Mesothelial cell of epicardium (in vitro differentiated cells): ENCODE results near the gene CELA2B. TPM values are rescaled to one million over a fixed set of nuclear protein-coding genes. Genes with fewer than 3 reads are reported as not detected.
"Not testable (repeated sequence)": the region's sequence is repeated elsewhere in the genome, so short reads cannot be mapped to it uniquely, and the experiment has no call there.

Source experiments
- DNase-seq, 2 experiments: peaks; one replicate each; pipeline ENCODE4 v3.0.0; 2021; ENCODE audit warnings: low spot score in 2 of 2; ENCODE audit not compliant: unreplicated experiment in 2 of 2
- H3K27ac Mint-ChIP-seq: 2 replicates; pipeline ENCODE4 v1.8.0; 2021; ENCODE audit warnings: mixed read lengths
- H3K27me3 Mint-ChIP-seq: 2 replicates; pipeline ENCODE4 v1.8.0; 2021; ENCODE audit warnings: low read depth, mixed read lengths
- H3K36me3 Mint-ChIP-seq: 2 replicates; pipeline ENCODE4 v1.8.0; 2021; ENCODE audit warnings: mixed read lengths
- H3K4me1 Mint-ChIP-seq: 2 replicates; pipeline ENCODE4 v1.8.0; 2021; ENCODE audit warnings: mixed read lengths
- H3K4me3 Mint-ChIP-seq: 2 replicates; pipeline ENCODE4 v1.8.0; 2021; ENCODE audit warnings: mild to moderate bottlenecking, moderate library complexity, mixed read lengths
- H3K9me3 Mint-ChIP-seq: 2 replicates; pipeline ENCODE4 v1.8.0; 2021; ENCODE audit warnings: mixed read lengths
- total RNA-seq: library from RNA; stranded (reverse); gene quantifications from 3 replicates; pipeline ENCODE4 v1.2.1, GENCODE V29; 2021
- TF ChIP-seq, protein P1 (sequence below): fragments of 200-600 bp; sonication (generic); IDR thresholded peaks from one replicate; pipeline ENCODE4 v1.5.0; 2021; ENCODE audit warnings: antibody characterized with exemption; ENCODE audit not compliant: unreplicated experiment

CELA2B gene
- total RNA-seq, 1 donor from 2014 or later = not detected

DNA sequence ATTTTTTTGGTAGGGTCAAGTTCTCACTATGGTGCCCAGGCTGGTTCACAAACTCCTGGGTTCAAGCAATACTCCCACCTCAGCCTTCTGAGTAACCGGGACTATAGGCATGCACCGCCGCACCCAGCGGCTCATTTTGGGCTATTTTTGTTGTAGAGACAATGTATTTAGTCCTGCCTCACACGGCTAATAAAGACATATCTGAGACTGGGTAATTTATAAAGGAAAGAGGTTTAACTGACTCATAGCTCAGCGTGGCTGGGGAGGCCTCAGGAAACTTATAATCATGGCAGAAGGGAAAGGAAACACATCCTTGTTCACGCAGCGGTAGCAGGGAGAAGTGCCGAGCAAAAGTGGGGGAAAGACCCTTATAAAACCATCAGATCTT, 15.2 kb upstream of the CELA2B start:
- no peak for DNase-seq
- Mint-ChIP-seq H3K4me1 (peaks cover 25% of the 10 kb centered on the region), H3K4me3 (no peak overlapping the region), H3K9me3 (no peaks in the 10 kb centered on the region), H3K27ac (no peak overlapping the region), H3K27me3 (peaks cover 5% of the 10 kb centered on the region), H3K36me3 (no peaks in the 10 kb centered on the region)
- TF ChIP-seq, protein P1, sequence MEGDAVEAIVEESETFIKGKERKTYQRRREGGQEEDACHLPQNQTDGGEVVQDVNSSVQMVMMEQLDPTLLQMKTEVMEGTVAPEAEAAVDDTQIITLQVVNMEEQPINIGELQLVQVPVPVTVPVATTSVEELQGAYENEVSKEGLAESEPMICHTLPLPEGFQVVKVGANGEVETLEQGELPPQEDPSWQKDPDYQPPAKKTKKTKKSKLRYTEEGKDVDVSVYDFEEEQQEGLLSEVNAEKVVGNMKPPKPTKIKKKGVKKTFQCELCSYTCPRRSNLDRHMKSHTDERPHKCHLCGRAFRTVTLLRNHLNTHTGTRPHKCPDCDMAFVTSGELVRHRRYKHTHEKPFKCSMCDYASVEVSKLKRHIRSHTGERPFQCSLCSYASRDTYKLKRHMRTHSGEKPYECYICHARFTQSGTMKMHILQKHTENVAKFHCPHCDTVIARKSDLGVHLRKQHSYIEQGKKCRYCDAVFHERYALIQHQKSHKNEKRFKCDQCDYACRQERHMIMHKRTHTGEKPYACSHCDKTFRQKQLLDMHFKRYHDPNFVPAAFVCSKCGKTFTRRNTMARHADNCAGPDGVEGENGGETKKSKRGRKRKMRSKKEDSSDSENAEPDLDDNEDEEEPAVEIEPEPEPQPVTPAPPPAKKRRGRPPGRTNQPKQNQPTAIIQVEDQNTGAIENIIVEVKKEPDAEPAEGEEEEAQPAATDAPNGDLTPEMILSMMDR = no peak

DNA sequence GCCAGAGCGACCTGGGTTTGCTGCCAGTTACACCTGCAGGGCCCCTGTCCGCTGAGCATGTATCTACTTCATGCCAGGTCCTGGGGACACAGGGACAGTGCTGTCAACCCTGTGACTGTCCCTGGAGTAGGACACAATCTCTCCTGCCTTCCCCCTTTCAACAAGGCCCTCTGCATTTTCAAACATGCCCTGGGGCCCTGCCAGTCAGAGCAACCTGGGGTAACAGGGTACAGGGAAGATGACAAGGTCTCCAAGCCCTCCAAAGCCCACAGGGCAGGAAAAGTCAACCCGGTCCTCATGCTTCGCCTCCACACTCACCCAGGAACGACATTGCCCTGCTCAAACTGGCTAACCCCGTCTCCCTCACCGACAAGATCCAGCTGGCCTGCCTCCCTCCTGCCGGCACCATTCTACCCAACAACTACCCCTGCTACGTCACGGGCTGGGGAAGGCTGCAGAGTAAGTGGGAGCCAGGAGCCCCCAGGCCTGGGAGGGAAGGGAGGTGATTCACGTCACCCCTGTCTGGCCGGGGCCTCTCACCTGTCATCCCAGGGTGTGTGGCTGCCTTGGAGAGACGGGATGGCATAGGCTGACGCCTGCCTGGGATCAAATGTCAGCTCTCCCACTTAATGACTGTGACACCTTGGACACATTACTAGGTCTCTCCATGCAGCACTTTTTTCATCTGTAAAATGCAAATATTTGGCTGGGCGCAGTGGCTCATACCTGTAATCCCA, 12.7 kb upstream of the CELA2B start:
- not testable (repeated sequence) for H3K4me3 Mint-ChIP-seq, H3K36me3 Mint-ChIP-seq, H3K27ac Mint-ChIP-seq, H3K27me3 Mint-ChIP-seq, H3K9me3 Mint-ChIP-seq, DNase-seq
- H3K4me1 Mint-ChIP-seq = peaks cover 14% of the 10 kb centered on the region

DNA sequence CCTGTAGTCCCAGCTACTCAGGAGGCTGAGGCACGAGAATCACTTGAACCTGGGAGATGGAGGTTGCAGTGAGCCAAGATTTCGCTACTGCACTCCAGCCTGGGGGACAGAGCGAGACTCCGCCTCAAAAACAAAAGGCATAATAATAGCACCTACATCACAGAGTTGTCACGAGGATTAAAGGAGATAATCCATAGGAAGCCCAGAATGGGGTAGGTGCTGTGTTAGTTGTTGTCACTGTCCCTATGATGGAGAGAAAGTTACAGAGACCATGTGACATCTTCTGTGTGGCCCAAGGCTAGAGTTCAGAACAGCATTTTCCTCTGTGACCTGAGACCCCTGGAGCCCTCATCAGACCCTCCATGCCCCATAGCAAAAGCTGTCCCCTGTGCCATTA, 12.0 kb upstream of the CELA2B start:
- not testable (repeated sequence) for H3K36me3 Mint-ChIP-seq, H3K9me3 Mint-ChIP-seq, DNase-seq, H3K27ac Mint-ChIP-seq, H3K4me3 Mint-ChIP-seq
- peaks cover 11% of the 10 kb centered on the region for H3K27me3 Mint-ChIP-seq
- H3K4me1 Mint-ChIP-seq = peaks cover 12% of the 10 kb centered on the region

DNA sequence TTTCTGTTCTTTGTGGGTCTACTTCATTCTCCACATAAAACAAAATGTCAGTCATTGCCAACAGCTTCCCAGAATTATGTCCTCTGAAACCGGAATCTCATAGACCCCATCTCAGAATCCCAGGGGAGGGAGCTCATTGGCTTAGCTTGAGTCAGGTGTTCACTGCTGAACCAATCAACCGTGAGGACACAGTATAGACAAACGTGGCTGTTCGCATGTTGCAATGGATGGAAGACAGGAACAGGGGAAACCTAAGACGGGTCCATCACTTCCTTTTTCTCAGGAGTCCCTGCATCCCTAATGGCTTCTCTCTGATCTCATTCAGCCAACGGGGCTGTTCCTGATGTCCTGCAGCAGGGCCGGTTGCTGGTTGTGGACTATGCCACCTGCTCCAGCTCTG, 10.2 kb upstream of the CELA2B start:
- Mint-ChIP-seq H3K9me3 (no peaks in the 10 kb centered on the region), H3K27me3 (peaks cover 9% of the 10 kb centered on the region), H3K36me3 (no peaks in the 10 kb centered on the region), H3K27ac (no peak overlapping the region), H3K4me3 (no peak overlapping the region), H3K4me1 (peaks cover 3% of the 10 kb centered on the region)
- DNase-seq = no peak
- TF ChIP-seq, protein P1 = no peak

DNA sequence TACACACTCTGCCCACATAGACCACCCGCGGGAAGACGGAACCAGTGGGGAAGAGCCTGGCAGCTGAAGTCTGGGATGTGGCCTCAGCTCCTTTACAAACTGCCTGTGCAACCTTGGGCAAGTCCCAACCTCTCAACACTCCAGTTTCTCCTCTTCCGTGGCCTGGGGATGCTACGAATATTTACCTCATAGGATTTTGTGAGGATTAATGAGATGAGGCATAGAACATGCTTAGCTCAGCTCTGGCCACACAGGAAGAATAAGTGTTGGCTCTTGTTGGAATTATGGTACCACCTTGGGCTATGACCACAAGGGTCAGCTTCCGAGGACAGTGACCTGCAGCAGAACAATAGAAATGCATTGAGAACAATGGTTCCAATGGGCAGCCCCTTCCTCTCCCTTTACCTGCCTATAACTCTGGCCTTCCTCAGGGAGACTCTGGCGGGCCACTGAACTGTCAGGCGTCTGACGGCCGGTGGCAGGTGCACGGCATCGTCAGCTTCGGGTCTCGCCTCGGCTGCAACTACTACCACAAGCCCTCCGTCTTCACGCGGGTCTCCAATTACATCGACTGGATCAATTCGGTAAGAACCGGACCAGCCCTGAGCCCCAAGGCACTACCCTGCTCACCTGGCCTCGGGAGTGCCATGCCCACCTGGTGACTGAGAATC, 8.8 kb upstream of the CELA2B start:
- H3K4me3 Mint-ChIP-seq, DNase-seq, H3K4me1 Mint-ChIP-seq, H3K27ac Mint-ChIP-seq, H3K27me3 Mint-ChIP-seq, H3K9me3 Mint-ChIP-seq, H3K36me3 Mint-ChIP-seq: not testable (repeated sequence)

DNA sequence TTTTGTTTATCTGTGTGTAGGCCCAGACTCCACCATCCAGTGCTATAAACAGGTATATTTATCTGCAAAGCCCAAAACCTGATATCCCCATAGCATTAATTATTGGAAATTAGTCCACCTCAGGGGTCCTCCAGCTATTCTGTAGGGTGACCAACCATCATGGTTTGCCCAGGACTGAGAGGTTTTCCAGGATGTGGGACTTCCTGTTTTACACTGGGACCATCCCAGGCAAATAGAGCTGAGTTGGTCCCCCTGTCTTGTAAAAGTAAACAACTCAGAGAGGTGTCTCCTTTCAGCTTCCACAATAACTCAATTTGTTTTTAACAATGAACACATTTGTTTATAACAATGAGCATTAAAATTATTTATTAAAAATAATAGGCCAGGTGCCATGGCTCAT, 7.8 kb upstream of the CELA2B start:
- Mint-ChIP-seq H3K4me3 (no peak overlapping the region), H3K9me3 (peaks cover 3% of the 10 kb centered on the region)
- DNase-seq = no peak

DNA sequence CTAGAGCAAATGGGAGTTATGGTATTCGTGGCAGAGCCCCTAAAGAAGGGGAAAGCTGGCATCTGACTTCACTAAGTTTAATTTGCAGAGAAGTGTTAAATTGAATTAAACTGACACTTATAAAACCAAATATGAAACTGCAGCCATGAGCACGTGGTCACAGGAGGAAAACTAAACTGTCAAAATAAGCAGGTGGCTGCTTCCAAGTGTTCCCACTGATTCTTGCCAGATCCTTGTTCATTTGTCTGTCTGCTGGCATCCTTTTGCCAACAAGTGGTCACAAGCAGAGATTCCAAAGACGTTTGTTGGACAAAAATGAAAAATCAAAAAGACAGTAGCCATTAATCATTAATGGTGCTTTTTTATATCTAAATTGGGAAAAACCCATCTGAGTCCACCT, 6.5 kb upstream of the CELA2B start:
- Mint-ChIP-seq H3K27ac (no peak overlapping the region), H3K9me3 (peaks cover 3% of the 10 kb centered on the region), H3K27me3 (peaks cover 7% of the 10 kb centered on the region), H3K4me3 (no peak overlapping the region), H3K4me1 (no peaks in the 10 kb centered on the region), H3K36me3 (no peaks in the 10 kb centered on the region)
- TF ChIP-seq, protein P1 = no peak
- no peak for DNase-seq

More for the DNA sequence above, 7.8 kb upstream of the CELA2B start:
- TF ChIP-seq, protein P1 = no peak
- Mint-ChIP-seq H3K36me3 (no peaks in the 10 kb centered on the region), H3K4me1 (peaks cover 2% of the 10 kb centered on the region), H3K27ac (no peak overlapping the region), H3K27me3 (peaks cover 10% of the 10 kb centered on the region)

DNA sequence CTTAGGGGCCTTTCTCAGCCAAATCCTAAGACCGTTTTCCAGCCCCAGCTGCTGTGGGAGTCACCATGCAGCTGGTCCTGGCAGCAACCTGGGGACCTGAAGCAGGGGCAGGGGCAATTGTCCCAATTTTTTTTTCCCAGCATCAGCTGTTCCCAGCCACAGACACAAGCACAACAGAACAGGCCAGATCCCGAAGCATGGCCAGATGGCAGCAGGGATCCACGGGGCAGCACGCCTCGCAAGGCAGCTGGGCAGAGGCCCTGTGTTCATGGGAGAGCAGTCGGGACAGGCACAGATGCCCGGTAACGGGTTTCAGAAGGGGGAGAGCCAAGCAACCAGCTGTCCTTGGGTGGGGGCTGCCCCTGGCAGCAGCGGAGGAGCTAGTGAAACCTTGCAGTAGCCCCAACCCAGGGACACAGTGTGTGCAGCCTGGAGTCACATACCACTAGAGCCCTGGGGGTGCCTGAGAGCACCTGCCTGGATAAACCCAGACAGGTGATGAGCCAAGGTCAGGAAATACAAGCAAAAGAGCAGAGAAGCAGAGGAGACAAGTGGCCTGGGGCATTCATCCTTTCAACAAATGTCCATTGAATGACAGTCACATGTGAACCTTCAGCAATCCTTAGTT, 6.0 kb upstream of the CELA2B start:
- not testable (repeated sequence) for H3K27ac Mint-ChIP-seq, H3K4me3 Mint-ChIP-seq, H3K4me1 Mint-ChIP-seq, H3K9me3 Mint-ChIP-seq, H3K27me3 Mint-ChIP-seq, H3K36me3 Mint-ChIP-seq, DNase-seq

DNA sequence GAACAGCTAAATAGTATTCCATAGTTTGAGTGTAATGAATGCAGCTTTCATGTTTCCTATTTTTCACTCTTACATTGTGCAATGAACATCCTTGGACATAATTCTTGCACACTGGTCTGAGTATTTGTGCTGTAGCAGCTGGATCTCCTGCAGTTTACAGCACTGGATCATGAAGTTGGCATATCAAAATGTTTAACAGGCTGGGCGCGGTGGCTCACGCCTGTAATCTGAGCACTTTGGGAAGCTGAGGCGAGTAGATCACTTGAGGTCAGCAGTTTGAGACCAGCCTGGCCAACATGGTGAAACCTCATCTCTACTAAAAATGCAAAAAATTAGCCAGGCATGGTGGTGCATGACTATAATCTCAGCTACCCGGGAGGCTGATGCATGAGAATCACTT, 4.8 kb upstream of the CELA2B start:
- not testable (repeated sequence) for H3K36me3 Mint-ChIP-seq, H3K9me3 Mint-ChIP-seq, H3K27me3 Mint-ChIP-seq, H3K4me3 Mint-ChIP-seq, H3K27ac Mint-ChIP-seq, DNase-seq, H3K4me1 Mint-ChIP-seq

DNA sequence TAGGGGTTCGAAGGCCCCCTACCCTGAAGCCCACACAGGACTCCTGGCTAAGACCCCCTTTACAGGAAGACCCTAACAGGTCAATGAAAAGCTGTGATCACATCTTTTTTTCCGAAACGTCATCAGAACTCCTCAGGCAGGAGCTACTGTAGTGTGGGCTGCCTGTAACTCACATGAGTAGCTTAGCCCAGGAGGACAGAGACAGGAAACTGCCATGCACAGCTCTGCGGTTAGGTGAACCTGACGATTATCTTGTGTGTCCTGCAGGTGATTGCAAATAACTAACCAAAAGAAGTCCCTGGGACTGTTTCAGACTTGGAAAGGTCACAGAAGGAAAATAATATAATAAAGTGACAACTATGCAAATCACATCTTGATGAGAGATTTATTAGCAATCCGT, 4.2 kb upstream of the CELA2B start:
- not testable (repeated sequence) for H3K9me3 Mint-ChIP-seq

More for the DNA sequence above, 4.2 kb upstream of the CELA2B start:
- not testable (repeated sequence) for H3K4me1 Mint-ChIP-seq, H3K36me3 Mint-ChIP-seq, H3K4me3 Mint-ChIP-seq, DNase-seq, H3K27me3 Mint-ChIP-seq, H3K27ac Mint-ChIP-seq
